ENCODE measurements around the gene UBAP1. TPM values are rescaled to one million over a fixed set of nuclear protein-coding genes. Genes with fewer than 3 reads are reported as not detected.

The UBAP1 gene
- total RNA-seq, 4 donors from 2014 or later: 39.2 to 71.3 (median 51.1) TPM

DNA sequence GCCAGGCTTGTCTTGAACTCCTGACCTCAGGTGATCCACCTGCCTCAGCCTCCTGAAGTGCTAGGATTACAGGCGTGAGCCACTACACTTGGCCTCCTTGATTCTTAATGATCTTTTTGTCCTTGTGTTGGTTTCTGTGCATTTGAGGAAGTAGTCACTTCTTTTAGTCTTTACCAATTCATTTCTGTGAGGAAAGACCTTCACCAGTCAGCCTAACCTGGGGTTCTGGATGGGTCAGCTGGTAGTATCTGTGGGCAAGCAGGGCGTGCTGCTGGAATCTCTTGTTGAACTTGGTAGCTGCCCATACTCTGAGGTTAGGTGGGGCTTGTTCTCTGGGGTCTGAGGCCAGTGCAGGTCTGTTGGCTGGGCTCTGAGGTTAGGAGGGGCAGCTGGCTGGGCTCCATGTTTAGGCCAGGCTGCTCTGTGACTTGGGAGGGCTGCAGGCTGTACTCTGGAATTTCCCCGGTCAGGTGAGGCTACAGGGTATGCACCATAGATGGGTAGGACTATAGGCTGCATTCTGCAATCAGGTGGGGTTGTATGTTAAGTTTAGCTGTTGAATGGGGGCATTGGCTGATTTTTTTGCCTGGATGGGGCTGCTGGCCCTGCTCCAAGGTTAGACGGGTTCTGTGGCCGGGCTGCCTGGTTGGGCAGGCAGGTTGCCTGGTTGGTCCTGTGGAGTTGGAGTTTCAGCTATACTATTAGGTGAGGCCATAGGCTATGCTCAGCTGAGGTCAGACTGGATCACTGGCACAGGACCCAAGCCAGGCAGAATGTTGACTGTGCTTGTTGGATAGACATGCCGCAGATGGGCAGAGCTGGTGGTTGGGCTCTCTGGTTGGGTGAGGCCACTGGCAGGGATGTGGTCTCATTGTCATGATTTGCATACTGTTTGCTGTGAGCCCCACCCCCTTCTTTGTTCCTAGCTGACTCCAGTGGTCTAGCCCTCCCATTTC lies 19.2 kb downstream of the UBAP1 start:
- TF ChIP-seq CTCF (IDR thresholded peaks at IDR 0.05): no peak
- DNase-seq (ENCODE audit: low spot score): no peak
- ATAC-seq (ENCODE audit: low FRiP score): no peak

GRCh38 chr9:34200092-34200491 lies 21.2 kb downstream of the UBAP1 start:
- DNase-seq (ENCODE audit: low spot score) (no peak), ATAC-seq (ENCODE audit: low FRiP score) (no peak)
- no peak for TF ChIP-seq CTCF (IDR thresholded peaks at IDR 0.05)

DNA sequence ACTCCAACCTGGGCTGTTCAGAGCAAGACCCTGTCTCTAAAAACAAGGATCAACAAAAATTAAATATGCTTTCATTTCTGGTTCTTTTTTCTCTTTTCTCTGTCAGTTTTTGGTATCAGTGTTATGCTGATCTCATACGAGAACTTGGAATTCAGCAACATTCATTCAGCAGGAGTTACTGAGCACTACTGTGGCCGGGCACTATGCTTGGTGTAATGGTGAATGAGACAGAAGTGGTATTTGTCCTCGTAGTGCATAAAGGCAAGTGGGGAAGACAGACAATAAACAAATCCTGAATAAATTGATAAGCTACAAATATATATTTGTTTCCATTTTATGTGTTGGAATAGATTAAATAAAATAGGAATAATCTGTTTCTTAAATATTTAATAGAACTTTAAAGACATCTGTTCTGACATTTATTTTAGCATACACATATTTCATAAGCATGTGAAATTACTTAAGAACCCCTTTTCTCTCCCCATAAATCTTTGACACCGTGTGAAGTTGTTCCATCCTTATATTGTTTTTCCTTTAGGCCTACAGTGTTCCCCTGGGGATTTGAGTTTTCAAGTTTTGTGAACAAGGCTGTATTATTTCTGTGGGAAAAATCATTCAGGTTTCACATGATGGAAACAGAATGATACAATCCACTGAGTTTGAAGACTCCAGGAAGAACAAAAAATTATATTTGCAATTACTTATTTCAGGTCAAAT lies 24.6 kb downstream of the UBAP1 start:
- DNase-seq (ENCODE audit: low spot score): no peak
- TF ChIP-seq CTCF (IDR thresholded peaks at IDR 0.05): no peak
- ATAC-seq (ENCODE audit: low FRiP score): no peak

GRCh38 chr9:34203992-34204635 lies 25.3 kb downstream of the UBAP1 start:
- DNase-seq (ENCODE audit: low spot score): no peak
- ATAC-seq (ENCODE audit: low FRiP score): peak; percentile 42
- TF ChIP-seq CTCF (IDR thresholded peaks at IDR 0.05): no peak

GRCh38 chr9:34205102-34205501 lies 26.3 kb downstream of the UBAP1 start:
- ATAC-seq (ENCODE audit: low FRiP score) (no peak), DNase-seq (ENCODE audit: low spot score) (no peak)
- no peak for TF ChIP-seq CTCF (IDR thresholded peaks at IDR 0.05)

DNA sequence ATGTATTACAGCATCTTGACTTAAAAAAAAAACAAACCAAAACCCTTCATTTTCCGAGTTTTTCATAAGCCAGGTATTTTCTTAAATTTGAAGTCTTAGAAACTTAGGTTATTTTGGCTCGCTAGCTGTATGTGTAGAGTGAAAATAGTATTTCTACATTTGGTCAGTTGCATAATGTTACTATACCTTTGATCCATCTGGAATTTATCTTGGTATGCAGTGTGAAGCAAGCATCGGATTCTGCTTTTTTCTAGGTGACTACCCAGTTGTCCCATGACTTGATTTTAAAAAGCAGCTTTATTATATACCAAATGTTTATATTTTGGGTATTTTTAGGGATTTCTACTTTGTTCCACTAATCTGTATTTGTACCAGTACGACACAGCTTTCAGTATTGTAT lies 27.7 kb downstream of the UBAP1 start:
- no peak for ATAC-seq (ENCODE audit: low FRiP score)
- TF ChIP-seq CTCF (IDR thresholded peaks at IDR 0.05): no peak

More for the DNA sequence above, 27.7 kb downstream of the UBAP1 start:
- DNase-seq (ENCODE audit: low spot score): no peak

Data from omental fat pad (tissue), 4 donors.